Measurements from ENCODE around the gene PARP8.
"Not testable (repeated sequence)": the region's sequence is repeated elsewhere in the genome, so short reads cannot be mapped to it uniquely, and the experiment has no call there.

PARP8 gene

GRCh38 chr5:50727149-50727496 lies 60.7 kb downstream of the PARP8 start:
- peak; percentile 21 for DNase-seq

DNA sequence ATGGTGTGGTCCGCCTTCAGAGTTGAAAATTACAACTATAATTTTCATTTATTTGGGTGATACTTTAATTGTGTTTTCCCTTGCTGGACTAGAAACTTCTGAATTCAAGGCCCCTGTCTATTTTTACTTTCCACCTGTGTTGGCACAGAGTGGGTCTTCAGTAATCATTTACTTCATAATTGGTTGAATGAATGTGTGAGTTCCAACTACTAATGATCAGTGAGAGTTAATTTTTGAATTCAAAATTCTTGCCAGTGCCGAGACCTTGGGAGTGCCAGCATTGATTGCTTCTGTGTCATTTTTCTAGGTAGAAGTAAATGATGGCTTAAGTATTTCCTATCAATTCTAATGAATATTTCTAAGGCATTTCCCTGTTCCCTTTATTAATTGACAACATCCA lies 61.4 kb downstream of the PARP8 start:
- no peak for DNase-seq

DNA sequence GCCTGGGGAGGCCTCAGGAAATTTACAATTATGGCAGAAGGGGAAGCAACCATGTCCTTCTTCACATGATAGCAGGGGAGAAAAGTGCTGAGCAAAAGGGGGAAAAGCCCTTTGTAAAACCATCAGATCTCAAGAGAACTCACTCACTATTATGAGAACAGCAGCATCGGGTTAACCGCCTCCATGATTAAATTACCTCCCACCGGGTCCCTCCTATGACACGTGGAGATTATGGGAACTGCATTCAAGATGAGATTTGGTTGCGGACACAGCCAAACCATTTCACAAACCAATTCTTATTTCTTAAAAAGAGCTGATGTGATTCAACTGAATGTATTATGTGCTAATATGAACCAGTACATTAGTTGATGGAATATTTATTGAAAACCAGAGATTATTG lies 63.9 kb downstream of the PARP8 start:
- no peak for DNase-seq

DNA sequence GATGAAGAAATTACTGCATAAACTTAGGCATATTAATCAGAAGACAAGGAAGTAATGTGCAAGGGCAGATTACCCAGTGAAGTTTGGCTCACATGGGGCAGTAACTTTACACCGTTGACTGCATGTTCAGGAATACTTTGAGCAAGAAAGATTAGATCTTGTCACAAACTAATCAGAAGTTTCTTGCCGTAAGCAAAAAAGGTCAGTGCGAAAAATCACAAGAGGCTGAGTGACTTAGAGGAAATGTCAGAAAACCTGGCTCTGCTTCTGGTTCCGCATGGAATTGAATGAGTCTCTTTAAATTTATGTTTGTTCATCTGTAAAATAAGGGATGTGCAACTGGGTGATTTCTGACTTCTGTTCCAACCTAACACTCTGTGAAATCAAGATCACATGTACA lies 64.4 kb downstream of the PARP8 start:
- no peak for DNase-seq

- DNase-seq = no peak
Observed at GRCh38 chr5:50733741-50734140, 67.3 kb downstream of the PARP8 start.

DNA sequence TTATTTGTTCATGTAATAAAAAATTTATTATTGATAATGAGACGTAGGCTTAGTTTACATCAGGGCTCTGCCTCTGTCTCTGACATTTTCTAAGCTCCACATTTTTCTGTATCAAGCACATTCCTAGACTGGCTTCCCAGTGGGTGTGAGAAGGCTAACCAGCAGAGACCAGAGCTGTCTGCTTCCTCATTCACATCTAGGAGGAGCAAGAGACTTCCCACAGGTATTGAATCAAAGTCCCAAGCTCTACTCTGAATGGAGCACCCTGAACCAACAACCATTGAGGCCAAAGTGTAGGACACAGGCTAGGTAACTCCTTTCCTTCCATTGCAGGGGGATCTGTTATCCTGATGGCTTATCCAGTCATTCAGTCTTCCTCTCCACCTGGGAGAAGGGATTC lies 72.4 kb downstream of the PARP8 start:
- DNase-seq = no peak

DNA sequence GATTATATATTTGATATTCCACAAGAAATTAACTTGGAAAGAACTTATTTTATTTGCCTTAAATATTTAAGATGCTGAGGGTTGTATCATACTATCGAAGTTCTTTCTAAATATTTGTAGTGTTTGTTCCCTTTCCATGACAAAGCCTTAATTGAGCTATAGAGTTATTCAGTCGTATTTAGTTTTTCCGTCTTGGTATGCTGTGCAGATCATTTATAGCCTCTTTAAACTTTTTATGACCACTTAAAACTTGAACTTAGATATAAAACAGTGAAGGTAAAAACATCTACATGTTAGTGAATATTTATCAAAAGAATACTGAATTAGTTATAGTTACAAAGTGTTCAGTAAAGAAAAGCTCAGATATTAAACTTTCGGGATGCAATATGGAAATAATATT lies 74.4 kb downstream of the PARP8 start:
- no peak for DNase-seq

- peak; percentile 63 for DNase-seq
Observed at GRCh38 chr5:50744776-50745175, 78.3 kb downstream of the PARP8 start.

DNA sequence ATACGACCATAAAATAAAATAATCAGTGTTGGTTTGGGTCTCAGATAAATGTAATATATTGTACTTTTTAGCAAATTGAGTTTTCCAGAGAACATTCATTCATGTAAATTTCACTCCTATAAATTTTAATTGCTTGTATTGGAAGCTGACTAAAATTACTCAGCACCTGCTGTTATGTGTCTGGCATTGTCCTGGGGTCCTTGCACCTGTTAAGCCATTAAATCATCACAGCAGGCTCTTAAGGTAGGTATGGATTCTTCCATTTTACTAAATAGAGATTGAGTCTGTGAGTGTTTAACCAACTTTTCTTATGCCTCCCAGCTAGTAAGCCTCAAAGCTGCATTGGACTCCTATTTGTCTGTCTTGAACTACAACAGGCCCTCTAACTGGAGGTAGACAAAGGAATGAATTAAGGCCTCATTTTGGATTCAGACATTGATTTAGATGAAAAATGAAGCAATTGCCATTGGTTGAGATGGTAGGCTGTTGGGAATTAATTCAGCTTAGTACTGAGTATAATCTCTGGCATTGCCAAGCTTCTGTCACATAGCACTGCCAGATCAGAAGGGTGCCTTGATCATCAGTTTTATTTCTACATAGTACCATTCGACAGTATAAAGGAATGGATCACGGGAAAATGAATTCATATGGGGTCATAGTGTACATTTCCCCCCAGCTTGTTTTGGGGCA lies 78.9 kb downstream of the PARP8 start:
- no peak for DNase-seq

GRCh38 chr5:50749181-50749580 lies 82.7 kb downstream of the PARP8 start:
- no peak for DNase-seq

DNA sequence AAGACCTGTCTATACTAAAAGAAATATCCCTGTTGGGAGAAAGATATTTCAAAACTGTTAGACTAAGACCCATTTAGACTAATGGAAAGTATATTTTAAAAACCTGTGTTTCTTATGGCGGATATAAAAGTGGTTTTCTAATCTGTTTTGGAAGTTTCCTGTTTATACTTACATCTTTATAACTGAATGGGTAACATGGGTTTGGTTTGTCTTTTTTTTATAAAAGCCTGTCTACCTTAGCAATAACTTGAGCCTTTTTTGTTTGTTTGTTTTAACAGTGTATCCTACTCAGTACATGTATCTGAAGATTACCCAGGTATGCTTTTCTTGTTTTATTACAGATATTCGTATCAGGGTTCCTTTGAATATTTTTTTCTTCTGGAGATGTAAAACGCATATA lies 83.4 kb downstream of the PARP8 start:
- DNase-seq = no peak

DNA sequence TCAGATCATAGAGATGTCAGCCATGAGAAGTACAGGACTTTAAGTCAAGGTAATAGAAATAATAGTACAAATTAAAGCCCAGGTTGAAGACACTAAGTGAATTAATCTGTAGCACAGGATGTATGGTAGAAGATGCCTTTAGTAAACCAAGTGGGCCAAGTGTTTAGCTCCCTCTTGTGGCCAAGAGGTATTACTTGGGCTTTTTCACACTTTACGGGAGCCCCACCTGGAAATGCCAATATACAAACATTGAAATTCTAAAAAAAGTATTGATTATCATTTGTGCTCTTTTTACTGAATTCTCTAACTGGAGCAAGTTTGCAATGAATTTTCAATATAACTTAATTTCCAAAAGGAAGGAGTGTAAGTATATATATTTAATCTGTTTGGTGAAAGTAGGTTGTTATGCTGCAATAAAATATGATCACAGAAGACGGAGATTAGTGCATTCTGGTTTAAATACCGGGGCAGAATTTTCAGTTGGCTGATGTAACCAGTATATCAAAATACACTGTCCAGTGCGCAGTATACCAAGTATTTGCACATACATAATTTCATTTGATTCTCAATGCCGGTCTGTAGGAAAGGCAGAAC lies 84.7 kb downstream of the PARP8 start:
- peak; percentile 43 for DNase-seq

GRCh38 chr5:50752800-50753199 lies 86.4 kb downstream of the PARP8 start:
- no peak for DNase-seq

- DNase-seq = no peak
Observed at GRCh38 chr5:50759526-50760270, 93.3 kb downstream of the PARP8 start.

DNA sequence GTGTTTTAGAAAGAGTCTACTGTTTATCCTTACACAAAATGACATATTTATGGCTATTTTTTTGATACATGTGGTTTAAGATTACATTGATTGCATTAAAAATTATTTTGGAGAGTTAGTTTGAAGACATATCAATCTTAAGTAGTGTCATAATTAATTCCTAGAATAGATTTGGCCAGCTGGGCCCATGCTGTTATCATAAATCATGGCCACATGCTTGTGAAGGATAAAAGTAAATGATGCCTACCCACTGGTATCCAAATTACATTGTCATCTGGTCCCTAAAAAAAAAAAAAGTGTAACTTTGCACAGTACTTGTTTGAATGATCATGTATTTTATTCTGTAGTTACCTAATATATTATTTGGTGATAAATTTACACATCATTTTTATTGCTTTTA lies 96.9 kb downstream of the PARP8 start:
- no peak for DNase-seq

DNA sequence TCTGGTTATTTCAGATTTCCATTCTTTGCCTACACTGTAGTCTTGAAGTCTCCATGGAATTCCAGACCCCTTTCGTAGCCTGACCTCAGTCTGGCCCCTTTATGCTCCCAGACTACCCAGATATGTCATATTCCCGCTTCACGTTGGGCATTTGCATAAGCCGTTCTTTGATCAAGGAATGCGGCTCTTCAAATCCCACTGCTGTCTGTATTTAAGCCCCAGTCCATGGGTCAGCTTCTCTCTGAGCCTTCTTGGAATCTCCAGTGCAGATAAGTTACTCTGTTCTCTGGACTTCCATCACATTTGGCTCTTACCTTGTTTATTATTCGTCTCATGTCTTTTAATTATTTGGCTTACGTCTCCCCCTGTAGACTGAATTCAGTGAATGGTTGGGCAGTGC lies 97.4 kb downstream of the PARP8 start:
- DNase-seq = no peak

DNA sequence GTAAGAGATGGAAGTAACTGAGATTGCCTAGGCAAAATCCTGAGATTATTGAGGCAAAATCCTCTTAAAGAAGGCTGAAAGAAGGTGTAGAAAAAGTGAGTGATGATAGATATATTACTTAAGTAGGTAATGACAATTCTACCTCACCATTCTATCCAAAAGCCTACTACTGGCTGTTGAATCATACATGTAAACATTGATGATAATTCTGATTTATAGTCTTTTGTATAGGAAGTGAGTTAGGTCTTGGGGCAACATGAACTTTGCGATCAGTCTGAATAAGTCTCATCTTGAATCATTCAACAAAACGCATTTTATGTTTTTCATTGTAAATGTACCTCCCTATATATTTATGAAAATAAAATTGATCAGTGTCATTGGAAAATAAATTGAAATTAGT lies 99.6 kb downstream of the PARP8 start:
- no peak for DNase-seq

DNA sequence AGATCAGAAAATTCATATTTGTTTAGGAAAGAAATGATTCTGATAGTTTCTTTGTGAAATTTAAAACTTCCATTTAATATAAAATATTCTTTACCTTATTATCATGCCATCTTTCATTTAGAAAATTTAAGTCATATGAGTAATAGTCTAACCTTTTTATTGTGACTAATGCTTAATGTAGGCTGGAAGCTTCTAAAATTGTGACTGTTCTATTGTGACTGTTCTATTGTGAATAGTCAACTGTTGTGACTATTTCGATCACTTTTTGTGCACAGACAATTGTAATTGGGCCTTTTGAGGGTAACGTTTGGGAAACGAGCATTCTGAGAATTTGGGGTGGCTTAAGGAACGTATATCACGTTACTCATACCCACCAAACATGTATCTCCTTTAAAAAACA lies 100.0 kb downstream of the PARP8 start:
- no peak for DNase-seq

GRCh38 chr5:50766967-50767366 lies 100.5 kb downstream of the PARP8 start:
- DNase-seq = no peak

- peak; percentile 30 for DNase-seq
Observed at GRCh38 chr5:50767588-50767987, 101.2 kb downstream of the PARP8 start.

GRCh38 chr5:50768634-50769033 lies 102.2 kb downstream of the PARP8 start:
- DNase-seq = no peak

GRCh38 chr5:50770441-50770840 lies 104.0 kb downstream of the PARP8 start:
- DNase-seq = no peak

DNA sequence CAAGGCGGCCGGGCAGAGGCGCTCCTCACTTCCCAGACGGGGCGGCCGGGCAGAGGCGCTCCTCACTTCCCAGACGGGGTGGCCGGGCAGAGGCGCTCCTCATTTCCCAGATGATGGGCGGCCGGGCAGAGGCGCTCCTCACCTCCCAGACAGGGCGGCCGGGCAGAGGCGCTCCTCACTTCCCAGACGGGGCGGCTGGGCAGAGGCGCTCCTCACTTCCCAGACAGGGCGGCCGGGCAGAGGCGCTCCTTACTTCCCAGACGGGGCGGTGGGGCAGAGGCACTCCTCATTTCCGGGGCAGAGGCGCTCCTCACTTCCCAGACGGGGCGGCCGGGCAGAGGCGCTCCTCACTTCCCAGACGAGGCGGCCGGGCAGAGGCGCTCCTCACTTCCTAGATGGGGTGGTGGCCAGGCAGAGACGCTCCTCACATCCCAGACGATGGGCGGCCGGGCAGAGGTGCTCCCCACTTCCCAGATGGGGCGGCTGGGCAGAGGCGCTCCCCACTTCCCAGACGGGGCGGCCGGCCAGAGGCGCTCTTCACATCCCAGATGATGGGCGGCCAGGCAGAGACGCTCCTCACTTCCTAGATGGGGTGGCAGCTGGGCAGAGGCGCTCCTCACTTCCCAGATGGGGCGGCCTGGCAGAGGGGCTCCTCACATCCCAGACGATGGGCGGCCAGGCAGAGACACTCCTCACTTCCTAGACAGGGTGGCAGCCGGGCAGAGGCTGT lies 108.2 kb downstream of the PARP8 start:
- DNase-seq = not testable (repeated sequence)

DNA sequence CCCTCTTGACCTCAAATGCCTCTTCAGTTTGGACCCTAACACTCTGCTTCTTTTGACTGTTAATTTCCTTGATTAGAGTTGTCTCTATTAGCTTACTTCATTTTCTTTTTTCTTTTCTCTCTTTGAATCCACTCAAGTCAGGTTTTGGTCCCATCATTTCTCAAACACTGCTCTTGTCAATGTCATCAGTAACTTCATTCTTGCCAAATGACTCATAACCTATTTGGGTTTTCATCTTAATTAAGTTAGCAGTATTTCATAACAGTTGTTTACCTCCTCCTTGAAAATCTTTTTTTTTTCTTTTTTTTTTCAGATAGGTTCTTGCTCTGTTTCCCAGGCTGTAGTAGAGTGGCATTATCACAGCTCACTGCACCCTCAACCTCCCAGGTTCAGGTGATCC lies 119.6 kb downstream of the PARP8 start:
- DNase-seq = peak; percentile 9
